Activated CD4-positive, alpha-beta memory T cell treated with anti-CD3 and anti-CD28 coated beads for 36 hours (primary cell): ENCODE data around the gene ABCA2. TPM values are rescaled to one million over a fixed set of nuclear protein-coding genes. Genes with fewer than 3 reads are reported as not detected.

Experiments
- CTCF ChIA-PET: fragments of 350-600 bp; sonication (Branson Sonifier 250); formaldehyde crosslinking; loops from one replicate; lab custom pipeline; 2021; ENCODE audit warnings: antibody characterized with exemption, inconsistent platforms; lab: Charles Lee
- POLR2A ChIA-PET: fragments of 350-600 bp; sonication (Branson Sonifier 250); formaldehyde crosslinking; loops from one replicate; lab custom pipeline; 2021; ENCODE audit warnings: antibody characterized with exemption; lab: Charles Lee
- DNase-seq: peaks from one replicate; pipeline ENCODE4 v3.0.0-alpha.2; 2020
- H3K27ac Mint-ChIP-seq: one replicate; pipeline ENCODE4 v1.8.0; 2021; ENCODE audit warnings: mixed read lengths
- H3K27me3 Mint-ChIP-seq: one replicate; pipeline ENCODE4 v1.8.0; 2021; ENCODE audit warnings: mixed read lengths
- H3K36me3 Mint-ChIP-seq: one replicate; pipeline ENCODE4 v1.8.0; 2021; ENCODE audit warnings: mixed read lengths
- H3K4me1 Mint-ChIP-seq: one replicate; pipeline ENCODE4 v1.8.0; 2021; ENCODE audit warnings: low read depth, mixed read lengths
- H3K4me3 Mint-ChIP-seq: one replicate; pipeline ENCODE4 v1.8.0; 2021; ENCODE audit warnings: mild to moderate bottlenecking, mixed read lengths
- H3K9me3 Mint-ChIP-seq: one replicate; pipeline ENCODE4 v1.8.0; 2021; ENCODE audit warnings: mixed read lengths
- intact Hi-C: fragments of 100-400 bp; cut with micrococcal nuclease; formaldehyde crosslinking; loops from one replicate; pipeline ENCODE4 v1.15.1; 2023
- total RNA-seq, 2 experiments: library from RNA; stranded (reverse); gene quantifications; one replicate each; pipeline ENCODE4 v1.2.3, GENCODE V29; 2021

Gene ABCA2
- total RNA-seq, 2 experiments from 2014 or later, result 22.1 to 22.9 TPM

DNA sequence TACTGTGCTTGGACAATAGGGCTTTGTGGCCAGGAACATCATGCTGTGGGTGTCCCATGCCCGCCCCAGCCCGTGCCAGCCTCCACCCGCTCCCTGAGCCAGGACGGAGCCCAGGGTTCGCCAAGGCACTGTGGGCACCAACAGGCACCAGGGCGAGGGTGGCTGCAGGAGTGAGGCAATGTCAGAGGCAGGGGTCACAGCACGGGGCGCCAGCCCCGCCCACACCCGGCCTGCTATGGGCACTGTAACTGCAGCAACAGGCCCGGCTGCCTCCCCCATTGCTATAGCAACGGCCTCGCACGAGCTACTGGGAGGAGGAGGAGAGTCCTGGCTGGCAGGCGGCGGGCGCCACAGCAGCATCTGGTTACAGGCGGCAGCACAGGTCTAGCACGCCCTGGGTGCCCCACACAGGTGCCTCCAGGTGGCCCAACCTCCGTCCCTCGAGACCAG lies 2.5 kb downstream of the ABCA2 start:
- POLR2A ChIA-PET, result interaction anchor here (1.2 kb wide), 1 partner anchor 10 kb away, joined by 5 read pairs; no protein-coding TSS in a partner anchor
- no peaks in the 10 kb centered on the region for H3K9me3 Mint-ChIP-seq
- H3K27me3 Mint-ChIP-seq, result no peaks in the 10 kb centered on the region
- H3K36me3 Mint-ChIP-seq, result no peaks in the 10 kb centered on the region
- H3K27ac Mint-ChIP-seq, result no peak overlapping the region
- no peak for DNase-seq
- CTCF ChIA-PET, result interaction anchor here (1.2 to 6.8 kb wide), 2 partner anchors 12 to 39 kb away, joined by 3 to 56 read pairs; no protein-coding TSS in a partner anchor
- intact Hi-C loops, result loop anchor here (5.0 kb wide), 2 partner anchors 42 to 123 kb away; no protein-coding TSS in a partner anchor
- no peak overlapping the region for H3K4me3 Mint-ChIP-seq
- H3K4me1 Mint-ChIP-seq, result peaks cover 21% of the 10 kb centered on the region

- Mint-ChIP-seq H3K27ac (no peak overlapping the region), H3K27me3 (no peaks in the 10 kb centered on the region), H3K4me1 (peaks cover 4% of the 10 kb centered on the region), H3K4me3 (no peak overlapping the region), H3K9me3 (no peaks in the 10 kb centered on the region), H3K36me3 (no peaks in the 10 kb centered on the region)
- intact Hi-C loops, result no loop called here
- CTCF ChIA-PET, result interaction anchor here (2.8 kb wide), 1 partner anchor 11 kb away, joined by 14 read pairs; no protein-coding TSS in a partner anchor
- POLR2A ChIA-PET, result no interaction called here
- DNase-seq, result no peak
These were observed 4.5 kb downstream of the ABCA2 start for GRCh38 chr9:137023583-137023991.

DNA sequence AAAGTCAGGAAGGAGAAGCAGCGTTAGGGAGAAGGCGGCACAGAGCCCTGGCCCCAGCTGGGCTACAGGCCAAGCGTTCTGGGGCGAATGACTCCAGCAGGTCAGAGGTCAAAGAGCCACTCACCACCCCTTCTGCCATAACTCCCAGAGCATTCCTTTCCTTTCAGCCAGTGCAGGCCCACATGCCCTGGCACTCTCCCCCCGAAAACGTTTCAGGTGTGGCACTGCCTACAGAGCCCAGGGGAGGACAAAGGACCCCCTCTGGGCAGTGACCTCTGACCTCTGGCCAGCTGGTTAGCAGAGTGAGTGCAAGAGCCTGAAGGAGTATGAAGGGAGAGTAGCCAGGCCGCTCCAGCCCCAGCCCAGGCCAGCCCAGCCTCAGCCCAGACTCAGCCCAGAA lies 4.9 kb downstream of the ABCA2 start:
- Mint-ChIP-seq H3K9me3 (no peaks in the 10 kb centered on the region), H3K36me3 (no peaks in the 10 kb centered on the region), H3K27me3 (no peaks in the 10 kb centered on the region), H3K27ac (no peak overlapping the region), H3K4me1 (peaks cover 4% of the 10 kb centered on the region), H3K4me3 (no peak overlapping the region)
- DNase-seq, result no peak
- POLR2A ChIA-PET, result no interaction called here
- CTCF ChIA-PET, result interaction anchor here (1.0 to 2.8 kb wide), 2 partner anchors 12 to 23 kb away, joined by 3 to 14 read pairs; partner anchors contain the start of gene NPDC1
- intact Hi-C loops, result no loop called here

DNA sequence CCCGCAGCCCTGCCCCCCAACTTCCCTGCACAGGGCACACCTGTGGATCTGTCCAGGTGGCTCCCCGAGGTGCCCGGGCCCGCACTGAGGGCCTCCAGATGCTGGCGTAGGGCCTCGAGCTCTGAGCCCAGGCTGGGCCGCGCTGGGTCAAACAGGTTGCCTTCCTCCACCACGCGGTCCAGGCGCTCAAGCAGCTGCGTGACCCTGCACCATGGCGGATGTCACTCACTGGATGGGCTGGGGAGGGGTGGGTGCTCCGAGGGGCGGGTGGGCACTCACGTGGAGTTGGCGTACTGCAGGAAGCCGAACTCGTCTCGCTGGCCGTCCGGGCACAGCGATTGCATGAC lies 5.4 kb downstream of the ABCA2 start:
- intact Hi-C loops, result no loop called here
- Mint-ChIP-seq H3K4me1 (peaks cover 4% of the 10 kb centered on the region), H3K27me3 (no peaks in the 10 kb centered on the region), H3K4me3 (no peak overlapping the region), H3K27ac (no peak overlapping the region), H3K36me3 (no peaks in the 10 kb centered on the region), H3K9me3 (no peaks in the 10 kb centered on the region)
- POLR2A ChIA-PET, result no interaction called here
- DNase-seq, result no peak
- CTCF ChIA-PET, result interaction anchor here (0.8 to 2.8 kb wide), 3 partner anchors 12 to 24 kb away, joined by 3 to 14 read pairs (median 3); partner anchors contain the start of gene NPDC1

DNA sequence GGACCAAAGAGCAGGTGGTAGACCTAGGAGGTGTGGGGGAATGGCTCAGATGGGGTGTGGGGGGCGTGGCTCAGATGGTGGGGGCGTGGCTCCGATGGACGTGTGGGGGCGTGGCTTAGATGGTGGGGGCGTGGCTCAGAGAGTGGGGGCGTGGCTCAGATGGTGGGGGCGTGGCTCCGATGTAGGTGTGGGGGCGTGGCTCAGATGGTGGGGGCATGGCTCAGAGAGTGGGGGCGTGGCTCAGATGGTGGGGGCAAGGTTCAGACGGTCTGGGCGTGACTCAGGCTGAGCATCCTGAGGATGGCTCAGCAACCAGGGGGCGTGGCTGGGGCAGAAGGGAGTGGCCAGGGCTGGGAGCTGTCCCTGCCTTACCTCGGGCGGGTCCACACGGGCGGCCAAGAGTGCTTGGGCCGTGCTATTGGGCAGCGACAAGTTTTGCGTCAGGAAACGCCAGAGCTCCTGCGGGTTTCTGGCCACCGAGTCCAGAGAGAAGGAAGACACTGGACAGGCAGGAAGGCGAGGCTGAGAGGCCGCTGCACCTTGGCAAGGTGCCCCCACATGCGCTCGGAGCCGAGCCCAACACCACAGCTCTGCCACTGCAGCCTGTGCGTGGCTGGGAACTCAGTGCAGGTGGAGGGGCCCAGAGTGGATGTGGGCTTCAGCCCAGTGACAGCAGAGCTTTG lies 5.9 kb downstream of the ABCA2 start:
- intact Hi-C loops, result no loop called here
- H3K4me3 Mint-ChIP-seq, result no peak overlapping the region
- ChIA-PET POLR2A (no interaction called here), CTCF (interaction anchor here (0.8 to 2.8 kb wide), 4 partner anchors 13 to 180 kb away, joined by 3 to 14 read pairs (median 4); partner anchors contain the start of genes AJM1 and NPDC1)
- no peaks in the 10 kb centered on the region for H3K9me3 Mint-ChIP-seq
- peak; percentile 89 for DNase-seq
- H3K36me3 Mint-ChIP-seq, result no peaks in the 10 kb centered on the region
- no peak overlapping the region for H3K27ac Mint-ChIP-seq
- H3K4me1 Mint-ChIP-seq, result peaks cover 1% of the 10 kb centered on the region
- H3K27me3 Mint-ChIP-seq, result no peaks in the 10 kb centered on the region

DNA sequence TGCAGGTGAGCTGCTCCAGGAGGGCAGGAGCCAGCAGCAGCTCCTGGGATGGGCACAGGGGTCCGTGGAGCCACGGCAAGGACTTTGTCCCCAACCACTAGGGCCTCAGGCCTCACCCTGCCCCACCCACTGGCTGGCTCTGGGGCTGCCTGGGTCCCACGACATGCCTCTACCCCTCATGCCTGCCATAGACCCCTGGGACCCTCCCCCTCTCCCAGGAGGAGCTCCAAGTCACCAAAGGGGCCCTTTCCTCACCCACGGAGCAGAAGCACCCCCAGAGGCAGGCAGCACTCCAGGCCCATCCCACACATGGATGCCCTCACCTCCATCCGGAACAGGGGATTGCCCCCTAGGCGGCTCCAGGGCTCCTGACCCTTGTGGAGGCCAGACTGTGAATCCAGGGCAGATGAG lies 6.5 kb downstream of the ABCA2 start:
- intact Hi-C loops, result no loop called here
- ChIA-PET CTCF (interaction anchor here (0.8 to 2.8 kb wide), 3 partner anchors 8 to 180 kb away, joined by 4 to 14 read pairs (median 12); partner anchors contain the start of gene AJM1), POLR2A (no interaction called here)
- Mint-ChIP-seq H3K27me3 (no peaks in the 10 kb centered on the region), H3K27ac (no peak overlapping the region), H3K4me1 (no peaks in the 10 kb centered on the region), H3K4me3 (no peak overlapping the region), H3K36me3 (no peaks in the 10 kb centered on the region), H3K9me3 (no peaks in the 10 kb centered on the region)
- no peak for DNase-seq

DNA sequence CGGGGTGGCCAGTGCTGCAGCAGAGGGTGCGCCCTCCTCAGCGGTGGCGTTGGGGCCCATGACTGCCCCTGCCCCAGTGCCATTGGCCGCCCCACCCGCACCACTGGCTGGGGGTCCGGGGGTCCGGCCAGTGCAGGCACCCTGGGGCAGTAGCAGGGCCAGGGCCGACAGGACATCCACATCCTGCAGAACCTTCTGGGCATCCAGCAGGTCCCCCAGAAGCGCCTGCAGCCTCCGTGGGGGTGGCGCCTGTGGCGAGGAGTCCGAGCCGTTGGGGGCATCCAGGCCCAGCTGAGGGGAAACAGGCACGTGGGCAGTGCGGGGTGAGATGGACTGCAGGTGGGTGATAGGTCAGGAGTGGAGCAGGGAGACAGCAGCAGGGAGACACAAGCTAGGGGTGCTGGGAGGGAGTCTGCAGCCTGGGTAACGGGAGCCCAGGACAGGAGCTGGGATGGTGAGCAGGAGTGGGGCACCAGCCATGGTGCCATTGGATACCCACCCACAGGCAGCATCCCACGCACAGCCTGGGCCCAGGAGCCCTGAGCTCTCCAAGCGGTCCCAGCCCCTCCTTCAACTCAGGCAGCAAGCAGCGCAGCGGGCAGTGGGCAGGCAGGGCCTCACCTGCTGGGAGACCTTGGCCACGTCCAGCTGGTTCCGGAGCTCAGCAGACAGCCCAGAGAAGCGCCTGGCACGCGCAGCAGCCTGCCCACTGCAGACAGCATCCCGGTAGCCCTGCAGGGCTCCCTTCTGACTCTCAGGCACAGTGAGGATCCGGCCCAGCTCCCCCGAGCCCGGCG lies 7.1 kb downstream of the ABCA2 start:
- Mint-ChIP-seq H3K27me3 (no peaks in the 10 kb centered on the region), H3K9me3 (no peaks in the 10 kb centered on the region), H3K4me3 (no peak overlapping the region), H3K27ac (no peak overlapping the region), H3K4me1 (no peaks in the 10 kb centered on the region), H3K36me3 (no peaks in the 10 kb centered on the region)
- intact Hi-C loops, result no loop called here
- no peak for DNase-seq
- CTCF ChIA-PET, result interaction anchor here (2.3 to 2.8 kb wide), 2 partner anchors 9 to 14 kb away, joined by 12 to 14 read pairs; no protein-coding TSS in a partner anchor
- POLR2A ChIA-PET, result no interaction called here

GRCh38 chr9:137019891-137020683 lies 8.0 kb downstream of the ABCA2 start:
- DNase-seq, result no peak
- POLR2A ChIA-PET, result no interaction called here
- Mint-ChIP-seq H3K4me1 (no peaks in the 10 kb centered on the region), H3K27ac (no peak overlapping the region), H3K4me3 (no peak overlapping the region), H3K27me3 (no peaks in the 10 kb centered on the region), H3K9me3 (no peaks in the 10 kb centered on the region), H3K36me3 (no peaks in the 10 kb centered on the region)
- intact Hi-C loops, result no loop called here
- CTCF ChIA-PET, result interaction anchor here (2.3 kb wide), 1 partner anchor 10 kb away, joined by 12 read pairs; no protein-coding TSS in a partner anchor

DNA sequence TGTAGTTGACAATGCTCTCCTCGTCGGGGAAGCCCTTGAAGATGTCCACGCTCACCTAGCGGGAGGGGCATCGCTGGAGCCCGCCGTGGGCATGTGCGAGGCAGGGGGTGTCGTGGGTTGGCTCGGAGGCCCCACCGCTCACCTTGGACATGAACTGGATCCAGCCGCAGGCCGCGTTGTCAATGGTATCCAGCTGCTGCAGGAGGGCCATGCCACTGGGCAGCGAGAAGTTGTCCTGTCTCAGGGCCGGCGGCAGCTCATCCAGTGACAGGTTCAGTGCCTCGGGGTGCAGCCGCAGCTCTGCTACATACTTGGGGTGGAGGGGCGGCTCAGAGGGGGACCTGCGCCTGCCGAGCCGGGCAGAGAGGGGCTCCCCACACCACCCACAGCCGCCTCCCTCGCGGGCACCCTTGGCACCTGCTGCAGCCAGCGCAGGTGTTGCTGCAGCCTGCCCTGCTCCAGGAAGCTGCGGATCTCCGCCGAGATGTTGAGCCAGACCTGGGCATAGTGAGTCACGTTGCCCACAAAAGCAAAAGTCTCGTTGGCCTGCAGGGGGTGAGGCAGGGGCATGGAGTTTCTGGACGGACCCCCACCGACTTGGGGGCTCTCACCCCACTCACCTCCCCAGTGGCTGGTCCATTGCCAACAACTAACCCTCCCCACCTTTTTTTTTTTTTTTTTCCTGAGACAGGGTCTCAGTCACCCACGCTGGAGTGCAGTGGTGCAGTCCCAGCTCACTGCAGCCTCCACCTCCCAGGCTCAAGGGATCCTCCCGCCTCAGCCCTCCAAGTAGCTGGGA lies 9.1 kb downstream of the ABCA2 start:
- no peaks in the 10 kb centered on the region for H3K4me1 Mint-ChIP-seq
- CTCF ChIA-PET, result interaction anchor here (1.1 kb wide), 1 partner anchor 28 kb away, joined by 3 read pairs; the partner anchor contains the start of gene NPDC1
- no peaks in the 10 kb centered on the region for H3K27me3 Mint-ChIP-seq
- DNase-seq, result no peak
- intact Hi-C loops, result no loop called here
- no peak overlapping the region for H3K4me3 Mint-ChIP-seq
- POLR2A ChIA-PET, result no interaction called here
- no peak overlapping the region for H3K27ac Mint-ChIP-seq
- no peaks in the 10 kb centered on the region for H3K36me3 Mint-ChIP-seq
- no peaks in the 10 kb centered on the region for H3K9me3 Mint-ChIP-seq

DNA sequence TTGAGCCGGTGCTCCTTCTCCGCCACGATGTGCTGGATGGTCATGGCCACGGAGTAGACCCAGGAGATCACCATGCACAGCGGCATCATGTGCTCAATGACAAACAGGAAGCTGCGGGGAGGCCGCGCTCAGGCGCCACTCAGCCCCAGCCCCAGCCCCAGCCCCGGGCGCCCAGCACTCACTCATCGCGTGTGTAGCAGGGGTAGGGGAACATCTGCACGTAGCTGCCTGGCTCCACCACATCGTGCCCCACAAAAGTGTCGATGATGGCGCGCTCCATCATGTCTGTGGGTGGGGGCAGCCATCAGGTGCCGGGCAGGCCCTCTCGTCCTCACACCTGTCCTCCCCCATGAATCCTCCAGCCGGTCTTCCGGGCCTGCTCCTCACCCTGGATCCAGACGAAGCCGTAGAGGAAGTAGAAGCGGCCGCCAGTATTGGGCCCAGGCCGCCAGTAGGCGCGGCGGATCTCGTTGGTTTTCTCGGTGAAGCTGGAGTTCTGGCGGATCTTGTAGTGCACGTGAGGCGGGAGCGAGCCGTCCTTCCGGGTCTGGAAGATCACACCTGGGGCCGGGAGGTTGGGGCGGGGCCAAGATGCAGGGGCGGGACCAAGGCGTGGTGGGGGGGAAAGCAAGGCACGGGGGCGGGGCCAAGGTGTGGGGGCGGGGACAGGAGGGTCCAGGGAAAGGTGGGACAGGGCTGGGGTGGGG lies 10.1 kb downstream of the ABCA2 start:
- intact Hi-C loops, result no loop called here
- Mint-ChIP-seq H3K4me3 (no peak overlapping the region), H3K9me3 (no peaks in the 10 kb centered on the region), H3K36me3 (no peaks in the 10 kb centered on the region), H3K4me1 (no peaks in the 10 kb centered on the region), H3K27ac (no peak overlapping the region), H3K27me3 (no peaks in the 10 kb centered on the region)
- ChIA-PET CTCF (no interaction called here), POLR2A (no interaction called here)
- no peak for DNase-seq
